Panc1 (cell line): ENCODE measurements around the gene SLC23A3. TPM values are rescaled to one million over a fixed set of nuclear protein-coding genes. Genes with fewer than 3 reads are reported as not detected.
A peak's percentile ranks its signal among the peaks of the same experiment; 100 is the strongest.

Source experiments
- ATAC-seq: fragments of 200-7000 bp; cut with Tn5 transposase; 2 replicates; pipeline ENCODE4 v1.9.1; 2020; ENCODE audit warnings: mild to moderate bottlenecking, moderate library complexity
- BruUV-seq: library from RNA; stranded (reverse); fragments of 400-500 nt; replicated peaks from 2 replicates; lab custom pipeline; 2021; lab: Mats Ljungman, UMichigan
- CTCF ChIA-PET: fragments of 300-600 bp; sonication (Branson Sonifier 250); formaldehyde crosslinking; loops from one replicate; lab custom pipeline; 2022; ENCODE audit warnings: antibody characterized with exemption; lab: Charles Lee
- POLR2A ChIA-PET: fragments of 300-600 bp; sonication (Branson Sonifier 250); formaldehyde crosslinking; loops from one replicate; lab custom pipeline; 2022; ENCODE audit warnings: antibody characterized with exemption; lab: Charles Lee
- DNase-seq: peaks from one replicate; pipeline ENCODE4 v3.0.0-alpha.2; 2010; ENCODE audit warnings: low read depth, low spot score
- H3K27ac ChIP-seq: 2 replicates; pipeline ENCODE4 v1.5.1; 2011; ENCODE audit warnings: mild to moderate bottlenecking, low read length, inconsistent platforms
- H3K27me3 ChIP-seq: fragments of 200-500 bp; sonication (Bioruptor generic); 2 replicates; pipeline ENCODE4 v1.6.0; 2014; ENCODE audit warnings: low read length, inconsistent platforms; ENCODE audit not compliant: control insufficient read depth, insufficient read depth
- H3K36me3 ChIP-seq: fragments of 200-500 bp; sonication (Bioruptor generic); 2 replicates; pipeline ENCODE4 v1.5.1; 2014; ENCODE audit warnings: inconsistent platforms, mild to moderate bottlenecking, low read length, moderate library complexity; ENCODE audit not compliant: control insufficient read depth, insufficient read depth
- H3K4me1 ChIP-seq: 2 replicates; pipeline ENCODE4 v1.5.1; 2011; ENCODE audit warnings: inconsistent platforms, mild to moderate bottlenecking, low read length, moderate library complexity; ENCODE audit not compliant: control insufficient read depth, insufficient read depth
- H3K4me3 ChIP-seq, 2 experiments: 2 replicates each; pipeline ENCODE4 v1.5.1; 2011 to 2012; ENCODE audit warnings: low read depth in 2 of 2, low read length in 2 of 2, mild to moderate bottlenecking in 2 of 2, inconsistent platforms in 1 of 2, moderate library complexity in 1 of 2
- H3K9me3 ChIP-seq: fragments of 200-500 bp; sonication (Bioruptor generic); 2 replicates; pipeline ENCODE4 v1.5.1; 2014; ENCODE audit warnings: low read depth, mild to moderate bottlenecking, inconsistent platforms, low read length, moderate library complexity; ENCODE audit not compliant: control insufficient read depth, insufficient read depth
- CTCF ChIP-seq: fragments of 450-650 bp; IDR thresholded peaks from 2 replicates; pipeline ENCODE4 v1.5.1; 2017; ENCODE audit warnings: mild to moderate bottlenecking
- POLR2AphosphoS5 ChIP-seq: IDR thresholded peaks from 2 replicates; pipeline ENCODE4 v1.6.1; 2012; ENCODE audit warnings: mild to moderate bottlenecking, low read depth, low read length, moderate library complexity
- REST ChIP-seq, 2 experiments: IDR thresholded peaks; 2 replicates each; pipeline ENCODE4 v1.6.1; 2011 to 2012; ENCODE audit warnings: low read depth in 2 of 2, control low read depth in 1 of 2, low read length in 1 of 2, mild to moderate bottlenecking in 1 of 2, moderate library complexity in 1 of 2; ENCODE audit not compliant: insufficient read depth in 1 of 2
- SIN3A ChIP-seq: IDR thresholded peaks from 2 replicates; pipeline ENCODE4 v1.6.1; 2012; ENCODE audit warnings: low read depth, mild to moderate bottlenecking, low read length, moderate library complexity, borderline replicate concordance; ENCODE audit not compliant: insufficient read depth
- TCF7L2 ChIP-seq: IDR thresholded peaks from 2 replicates; pipeline ENCODE4 v1.6.1; 2011; ENCODE audit warnings: mild to moderate bottlenecking, low read depth, low read length, inconsistent platforms
- in situ Hi-C: cut with HindIII; loops from 2 replicates; pipeline ENCODE4 v1.10.0; 2016; ENCODE audit warnings: low sequenced_read_pairs, low pct_unique_long_range_greater_than_20kb
- intact Hi-C: fragments of 100-400 bp; cut with micrococcal nuclease; formaldehyde crosslinking; loops from one replicate; pipeline ENCODE4 v1.10.0; 2022; ENCODE audit not compliant: unreplicated experiment
- total RNA-seq: library from RNA; stranded (reverse); gene quantifications from one replicate; pipeline ENCODE4 v1.2.1, GENCODE V29; 2021; ENCODE audit not compliant: unreplicated experiment

The SLC23A3 gene
- total RNA-seq, 1 experiment from 2014 or later: 3.3 TPM

GRCh38 chr2:219120082-219120481 is 49.7 kb downstream of the SLC23A3 start:
- Histone ChIP-seq H3K9me3 (no peaks in the 10 kb centered on the region), H3K4me1 (0 out of 2 replicates have a peak, but pooled peaks cover under 1% of the 10 kb centered on the region), H3K27ac (no peak overlapping the region), H3K27me3 (no peaks in the 10 kb centered on the region), H3K36me3 (no peaks in the 10 kb centered on the region), H3K4me3 (no peak overlapping the region)
- intact Hi-C loops: no loop called here
- no peak for ATAC-seq
- TF ChIP-seq SIN3A (no peak), TCF7L2 (no peak), CTCF (no peak)
- no peak for DNase-seq
- ChIA-PET POLR2A (interaction anchor here (0.6 kb wide), 1 partner anchor 43 kb away, joined by 13 read pairs; no protein-coding TSS in a partner anchor), CTCF (interaction anchor here (0.6 to 1.4 kb wide), 13 partner anchors 16 to 179 kb away, joined by 3 to 18 read pairs (median 7); partner anchors contain the start of gene CDK5R2)
- in situ Hi-C loops: no loop called here
- BruUV-seq: no TSS peak

- CTCF ChIA-PET: interaction anchor here (0.5 to 1.4 kb wide), 16 partner anchors 15 to 202 kb away, joined by 3 to 18 read pairs (median 7); partner anchors contain the start of gene CDK5R2
Observed at GRCh38 chr2:219119422-219120043, 50.3 kb downstream of the SLC23A3 start.

More at GRCh38 chr2:219119422-219120043, 50.3 kb downstream of the SLC23A3 start:
- no peak overlapping the region for H3K4me3 ChIP-seq
- H3K9me3 ChIP-seq: no peaks in the 10 kb centered on the region
- H3K27me3 ChIP-seq: no peaks in the 10 kb centered on the region
- H3K27ac ChIP-seq: no peak overlapping the region
- DNase-seq (no peak), ATAC-seq (peak; percentile 91)
- intact Hi-C loops (loop anchor here (5.0 kb wide), 1 partner anchor 62 kb away; no protein-coding TSS in a partner anchor), in situ Hi-C loops (no loop called here)
- no peaks in the 10 kb centered on the region for H3K36me3 ChIP-seq
- no TSS peak for BruUV-seq
- POLR2A ChIA-PET: interaction anchor here (0.6 kb wide), 1 partner anchor 43 kb away, joined by 13 read pairs; no protein-coding TSS in a partner anchor
- TF ChIP-seq CTCF: peak; percentile 87
- no peak for TF ChIP-seq SIN3A
- TF ChIP-seq REST (IDR thresholded peaks at IDR 0.05; ENCODE audit: insufficient read depth in 1 of 2, low read depth in 2 of 2, low read length in 1 of 2): no peak
- no peak for TF ChIP-seq POLR2AphosphoS5
- no peak for TF ChIP-seq TCF7L2
- no peaks in the 10 kb centered on the region for H3K4me1 ChIP-seq
